HEK293 (cell line): ENCODE results near the gene MAF.

ENCODE experiments used
- FEZF1 ChIP-seq: fragments of 450-650 bp; formaldehyde crosslinking; IDR thresholded peaks from 2 replicates; pipeline ENCODE4 v1.5.1; 2016; ENCODE audit warnings: missing biosample characterization, missing genetic modification characterization
- GLIS2 ChIP-seq: fragments of 450-650 bp; formaldehyde crosslinking; IDR thresholded peaks from 2 replicates; pipeline ENCODE4 v1.5.1; 2016; ENCODE audit warnings: missing biosample characterization, missing genetic modification characterization
- KLF1 ChIP-seq: fragments of 450-650 bp; formaldehyde crosslinking; IDR thresholded peaks from 2 replicates; pipeline ENCODE4 v1.5.1; 2016; ENCODE audit warnings: missing biosample characterization, missing genetic modification characterization
- TCF7L2 ChIP-seq: IDR thresholded peaks from 2 replicates; pipeline ENCODE4 v1.6.1; 2011; ENCODE audit warnings: low read depth, mild to moderate bottlenecking, inconsistent platforms, low read length, moderate library complexity, borderline replicate concordance
- ZNF354C ChIP-seq: fragments of 450-650 bp; formaldehyde crosslinking; IDR thresholded peaks from 2 replicates; pipeline ENCODE4 v1.5.1; 2016; ENCODE audit warnings: missing biosample characterization, missing genetic modification characterization, low read depth, borderline replicate concordance
- ZNF366 ChIP-seq: fragments of 450-650 bp; formaldehyde crosslinking; conservative IDR thresholded peaks from 2 replicates; pipeline ENCODE4 v1.5.1; 2016; ENCODE audit warnings: missing biosample characterization, missing genetic modification characterization
- ZNF596 ChIP-seq: fragments of 450-650 bp; IDR thresholded peaks from 2 replicates; pipeline ENCODE4 v1.5.0; 2018; ENCODE audit warnings: missing biosample characterization, mild to moderate bottlenecking, missing genetic modification characterization, moderate library complexity
- ZNF623 ChIP-seq: fragments of 450-650 bp; formaldehyde crosslinking; IDR thresholded peaks from 2 replicates; pipeline ENCODE4 v1.5.1; 2016; ENCODE audit warnings: missing biosample characterization, missing genetic modification characterization
- ZNF629 ChIP-seq: fragments of 450-650 bp; formaldehyde crosslinking; IDR thresholded peaks from 2 replicates; pipeline ENCODE4 v1.5.1; 2017; ENCODE audit warnings: missing biosample characterization, missing genetic modification characterization
- ZNF660 ChIP-seq: fragments of 450-650 bp; IDR thresholded peaks from 2 replicates; pipeline ENCODE4 v1.5.1; 2018; ENCODE audit warnings: missing biosample characterization, mild to moderate bottlenecking, missing genetic modification characterization
- ZNF677 ChIP-seq: fragments of 450-650 bp; IDR thresholded peaks from 2 replicates; pipeline ENCODE4 v1.5.0; 2018; ENCODE audit warnings: missing biosample characterization, mild to moderate bottlenecking, missing genetic modification characterization, moderate library complexity
- ZNF76 ChIP-seq: fragments of 450-650 bp; formaldehyde crosslinking; IDR thresholded peaks from 2 replicates; pipeline ENCODE4; 2016; ENCODE audit warnings: low read depth, missing biosample characterization, missing genetic modification characterization, borderline replicate concordance
- ZNF777 ChIP-seq: fragments of 450-650 bp; formaldehyde crosslinking; IDR thresholded peaks from 2 replicates; pipeline ENCODE4 v1.5.1; 2017; ENCODE audit warnings: missing biosample characterization, missing genetic modification characterization, borderline replicate concordance
- TF ChIP-seq, protein P1 (sequence below): fragments of 450-650 bp; formaldehyde crosslinking; IDR thresholded peaks from 2 replicates; pipeline ENCODE4 v1.5.1; 2016; ENCODE audit warnings: missing biosample characterization, missing genetic modification characterization
- TF ChIP-seq, protein P2 (sequence below): fragments of 450-650 bp; formaldehyde crosslinking; IDR thresholded peaks from 2 replicates; pipeline ENCODE4 v1.5.1; 2016; ENCODE audit warnings: missing biosample characterization, missing genetic modification characterization
- TF ChIP-seq, protein P3 (sequence below): fragments of 450-650 bp; formaldehyde crosslinking; IDR thresholded peaks from 2 replicates; pipeline ENCODE4 v1.5.1; 2016; ENCODE audit warnings: missing biosample characterization, missing genetic modification characterization
- TF ChIP-seq, protein P4 (sequence below): fragments of 450-650 bp; formaldehyde crosslinking; IDR thresholded peaks from 2 replicates; pipeline ENCODE4 v1.5.1; 2016; ENCODE audit warnings: missing biosample characterization, missing genetic modification characterization
- TF ChIP-seq, protein P5 (sequence below): fragments of 450-650 bp; formaldehyde crosslinking; IDR thresholded peaks from 2 replicates; pipeline ENCODE4 v1.5.1; 2016; ENCODE audit warnings: missing biosample characterization, missing genetic modification characterization

MAF gene

DNA sequence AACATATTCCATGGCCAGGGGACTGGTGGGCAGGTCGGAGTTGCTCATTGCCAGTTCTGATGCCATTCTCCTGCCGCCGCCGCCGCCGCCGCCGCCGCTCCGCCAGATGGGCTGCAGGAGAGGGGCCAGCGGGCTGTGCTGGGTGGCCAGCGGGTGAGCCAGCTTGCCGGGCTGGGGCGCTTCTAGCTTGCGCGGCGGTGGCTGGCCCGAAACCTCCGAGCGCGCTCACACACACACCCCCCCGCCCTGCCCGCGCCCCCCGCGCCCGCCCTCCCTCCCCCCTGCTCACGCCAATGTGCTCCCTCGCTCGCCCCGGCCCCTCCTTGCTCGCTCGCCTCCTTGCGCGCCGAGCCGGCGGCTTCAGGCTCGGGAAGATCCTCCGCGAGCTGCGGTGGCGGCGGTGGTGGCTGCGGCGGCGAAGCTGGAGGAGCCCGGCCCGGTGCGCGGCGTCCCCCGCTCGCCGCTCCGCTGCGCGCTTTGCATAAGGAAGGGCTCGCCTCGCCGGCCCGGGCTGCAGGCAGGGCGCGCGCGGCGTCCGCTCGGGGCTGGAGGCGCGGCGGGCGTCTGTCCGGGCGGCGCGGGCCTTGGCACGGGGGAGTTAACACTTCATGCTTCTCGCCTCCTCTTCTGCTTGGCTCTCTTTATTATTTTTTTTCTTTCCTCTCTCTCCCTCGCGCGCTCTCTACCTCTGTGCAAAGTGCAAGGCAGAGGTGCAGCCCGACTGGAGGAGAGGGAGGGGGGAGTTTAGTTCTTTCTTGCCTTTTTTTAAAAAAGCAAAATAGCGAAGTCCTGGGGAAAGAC lies 500 bp downstream of the MAF start (continued):
- TF ChIP-seq, protein P1, sequence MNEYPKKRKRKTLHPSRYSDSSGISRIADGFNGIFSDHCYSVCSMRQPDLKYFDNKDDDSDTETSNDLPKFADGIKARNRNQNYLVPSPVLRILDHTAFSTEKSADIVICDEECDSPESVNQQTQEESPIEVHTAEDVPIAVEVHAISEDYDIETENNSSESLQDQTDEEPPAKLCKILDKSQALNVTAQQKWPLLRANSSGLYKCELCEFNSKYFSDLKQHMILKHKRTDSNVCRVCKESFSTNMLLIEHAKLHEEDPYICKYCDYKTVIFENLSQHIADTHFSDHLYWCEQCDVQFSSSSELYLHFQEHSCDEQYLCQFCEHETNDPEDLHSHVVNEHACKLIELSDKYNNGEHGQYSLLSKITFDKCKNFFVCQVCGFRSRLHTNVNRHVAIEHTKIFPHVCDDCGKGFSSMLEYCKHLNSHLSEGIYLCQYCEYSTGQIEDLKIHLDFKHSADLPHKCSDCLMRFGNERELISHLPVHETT (tag by site-specific recombination): no peak
- TF ChIP-seq ZNF596 (tag by site-specific recombination) (0 out of 2 replicates have a peak, but pooled peaks have one; percentile 19), ZNF623 (tag by site-specific recombination) (no peak), FEZF1 (tag by site-specific recombination) (peak; percentile 70; the same call in 1 of the 2 replicates), ZNF677 (0 out of 2 replicates have a peak, but pooled peaks have one; percentile 32), ZNF777 (tag by site-specific recombination) (no peak), ZNF629 (tag by site-specific recombination) (no peak), ZNF354C (no peak), GLIS2 (tag by site-specific recombination) (peak; percentile 85), KLF1 (tag by site-specific recombination) (no peak), ZNF660 (tag by site-specific recombination) (no peak), ZNF76 (tag by site-specific recombination) (no peak), TCF7L2 (no peak), ZNF366 (0 out of 2 replicates have a peak, but pooled peaks have one; percentile 13)
- TF ChIP-seq, protein P2, sequence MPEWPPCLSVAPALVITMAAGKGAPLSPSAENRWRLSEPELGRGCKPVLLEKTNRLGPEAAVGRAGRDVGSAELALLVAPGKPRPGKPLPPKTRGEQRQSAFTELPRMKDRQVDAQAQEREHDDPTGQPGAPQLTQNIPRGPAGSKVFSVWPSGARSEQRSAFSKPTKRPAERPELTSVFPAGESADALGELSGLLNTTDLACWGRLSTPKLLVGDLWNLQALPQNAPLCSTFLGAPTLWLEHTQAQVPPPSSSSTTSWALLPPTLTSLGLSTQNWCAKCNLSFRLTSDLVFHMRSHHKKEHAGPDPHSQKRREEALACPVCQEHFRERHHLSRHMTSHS (tag by site-specific recombination): no peak
- TF ChIP-seq, protein P3, sequence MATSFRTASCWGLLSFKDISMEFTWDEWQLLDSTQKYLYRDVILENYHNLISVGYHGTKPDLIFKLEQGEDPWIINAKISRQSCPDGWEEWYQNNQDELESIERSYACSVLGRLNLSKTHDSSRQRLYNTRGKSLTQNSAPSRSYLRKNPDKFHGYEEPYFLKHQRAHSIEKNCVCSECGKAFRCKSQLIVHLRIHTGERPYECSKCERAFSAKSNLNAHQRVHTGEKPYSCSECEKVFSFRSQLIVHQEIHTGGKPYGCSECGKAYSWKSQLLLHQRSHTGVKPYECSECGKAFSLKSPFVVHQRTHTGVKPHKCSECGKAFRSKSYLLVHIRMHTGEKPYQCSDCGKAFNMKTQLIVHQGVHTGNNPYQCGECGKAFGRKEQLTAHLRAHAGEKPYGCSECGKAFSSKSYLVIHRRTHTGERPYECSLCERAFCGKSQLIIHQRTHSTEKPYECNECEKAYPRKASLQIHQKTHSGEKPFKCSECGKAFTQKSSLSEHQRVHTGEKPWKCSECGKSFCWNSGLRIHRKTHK (tag by site-specific recombination): no peak
- TF ChIP-seq, protein P4, sequence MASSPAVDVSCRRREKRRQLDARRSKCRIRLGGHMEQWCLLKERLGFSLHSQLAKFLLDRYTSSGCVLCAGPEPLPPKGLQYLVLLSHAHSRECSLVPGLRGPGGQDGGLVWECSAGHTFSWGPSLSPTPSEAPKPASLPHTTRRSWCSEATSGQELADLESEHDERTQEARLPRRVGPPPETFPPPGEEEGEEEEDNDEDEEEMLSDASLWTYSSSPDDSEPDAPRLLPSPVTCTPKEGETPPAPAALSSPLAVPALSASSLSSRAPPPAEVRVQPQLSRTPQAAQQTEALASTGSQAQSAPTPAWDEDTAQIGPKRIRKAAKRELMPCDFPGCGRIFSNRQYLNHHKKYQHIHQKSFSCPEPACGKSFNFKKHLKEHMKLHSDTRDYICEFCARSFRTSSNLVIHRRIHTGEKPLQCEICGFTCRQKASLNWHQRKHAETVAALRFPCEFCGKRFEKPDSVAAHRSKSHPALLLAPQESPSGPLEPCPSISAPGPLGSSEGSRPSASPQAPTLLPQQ (tag by site-specific recombination): 0 out of 2 replicates have a peak, but pooled peaks have one; percentile 7
- TF ChIP-seq, protein P5, sequence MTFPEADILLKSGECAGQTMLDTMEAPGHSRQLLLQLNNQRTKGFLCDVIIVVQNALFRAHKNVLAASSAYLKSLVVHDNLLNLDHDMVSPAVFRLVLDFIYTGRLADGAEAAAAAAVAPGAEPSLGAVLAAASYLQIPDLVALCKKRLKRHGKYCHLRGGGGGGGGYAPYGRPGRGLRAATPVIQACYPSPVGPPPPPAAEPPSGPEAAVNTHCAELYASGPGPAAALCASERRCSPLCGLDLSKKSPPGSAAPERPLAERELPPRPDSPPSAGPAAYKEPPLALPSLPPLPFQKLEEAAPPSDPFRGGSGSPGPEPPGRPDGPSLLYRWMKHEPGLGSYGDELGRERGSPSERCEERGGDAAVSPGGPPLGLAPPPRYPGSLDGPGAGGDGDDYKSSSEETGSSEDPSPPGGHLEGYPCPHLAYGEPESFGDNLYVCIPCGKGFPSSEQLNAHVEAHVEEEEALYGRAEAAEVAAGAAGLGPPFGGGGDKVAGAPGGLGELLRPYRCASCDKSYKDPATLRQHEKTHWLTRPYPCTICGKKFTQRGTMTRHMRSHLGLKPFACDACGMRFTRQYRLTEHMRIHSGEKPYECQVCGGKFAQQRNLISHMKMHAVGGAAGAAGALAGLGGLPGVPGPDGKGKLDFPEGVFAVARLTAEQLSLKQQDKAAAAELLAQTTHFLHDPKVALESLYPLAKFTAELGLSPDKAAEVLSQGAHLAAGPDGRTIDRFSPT (tag by site-specific recombination): peak; percentile 26; the same call in 1 of the 2 replicates
- TF ChIP-seq, all 188 proteins: peak for 12
